H1 (cell line): ENCODE data around the gene IGLL1. TPM values are rescaled to one million over a fixed set of nuclear protein-coding genes. Genes with fewer than 3 reads are reported as not detected.

Experiments used
- CTCF ChIA-PET: fragments of 300-600 bp; sonication (Branson Sonifier 250); formaldehyde crosslinking; loops from one replicate; lab custom pipeline; 2021; ENCODE audit not compliant: partially characterized antibody; lab: Charles Lee
- POLR2A ChIA-PET: fragments of 300-600 bp; sonication (Branson Sonifier 250); formaldehyde crosslinking; loops from one replicate; lab custom pipeline; 2021; ENCODE audit warnings: inconsistent platforms; ENCODE audit not compliant: partially characterized antibody; lab: Charles Lee
- DNase-seq, 2 experiments: peaks; one replicate each; pipeline versions ENCODE4 v3.0.0 to v3.0.0-alpha.2; 2010 to 2022; ENCODE audit warnings: low spot score in 2 of 2, low read depth in 1 of 2, mixed read lengths in 1 of 2
- FAIRE-seq: peaks from 2 replicates; lab custom pipeline; 2011; peaks lifted over from hg19 to GRCh38; lab: Jason Lieb, UNC
- H2AFZ ChIP-seq: 2 replicates; pipeline ENCODE4 v1.8.1; 2012; ENCODE audit warnings: low read length, inconsistent platforms
- H2AK5ac ChIP-seq: 2 replicates; pipeline ENCODE4 v1.6.1; 2013; ENCODE audit warnings: low read depth, low read length
- H2BK120ac ChIP-seq: replicated peaks from 2 replicates; pipeline ENCODE3; 2013; ENCODE audit warnings: low read depth, low read length, inconsistent platforms
- H2BK12ac ChIP-seq: 2 replicates; pipeline ENCODE4 v1.6.1; 2013; ENCODE audit warnings: low read depth, low read length
- H2BK15ac ChIP-seq: 2 replicates; pipeline ENCODE4 v1.6.1; 2013; ENCODE audit warnings: low read length
- H2BK20ac ChIP-seq: 2 replicates; pipeline ENCODE4 v1.6.1; 2013; ENCODE audit warnings: low read length
- H2BK5ac ChIP-seq: 2 replicates; pipeline ENCODE4 v1.6.1; 2013; ENCODE audit warnings: low read depth, low read length
- H3K14ac ChIP-seq: 2 replicates; pipeline ENCODE4 v1.6.1; 2013; ENCODE audit warnings: inconsistent platforms; ENCODE audit not compliant: insufficient read length
- H3K18ac ChIP-seq: 2 replicates; pipeline ENCODE4 v1.6.1; 2013; ENCODE audit warnings: low read length; ENCODE audit errors: extremely low read depth
- H3K23ac ChIP-seq: 2 replicates; pipeline ENCODE4 v1.6.1; 2013; ENCODE audit warnings: inconsistent platforms; ENCODE audit not compliant: insufficient read length
- H3K23me2 ChIP-seq: 2 replicates; pipeline ENCODE4 v1.6.1; 2013; ENCODE audit warnings: low read depth, low read length
- H3K27ac ChIP-seq: 2 replicates; pipeline ENCODE4 v1.6.1; 2011; ENCODE audit warnings: low read depth, low read length, inconsistent platforms
- H3K27me3 ChIP-seq, 4 experiments: replicated peaks in 1 of 4; 1 replicate in 1 of 4; 2 replicates in 3 of 4; pipeline versions ENCODE4 v1.6.1 to v1.8.1; 2011 to 2013; ENCODE audit warnings: low read length in 3 of 4, mild to moderate bottlenecking in 3 of 4, inconsistent platforms in 2 of 4, mixed read lengths in 2 of 4, moderate library complexity in 1 of 4; ENCODE audit not compliant: control insufficient read depth in 3 of 4, insufficient read depth in 3 of 4; ENCODE audit errors: extremely low read depth in 1 of 4
- H3K36me3 ChIP-seq, 4 experiments: 2 replicates each; pipeline versions ENCODE4 v1.6.1 to v1.8.1; 2011 to 2013; ENCODE audit warnings: mild to moderate bottlenecking in 4 of 4, low read length in 3 of 4, moderate library complexity in 2 of 4, control low read depth in 1 of 4, inconsistent platforms in 1 of 4; ENCODE audit not compliant: insufficient read depth in 4 of 4, control insufficient read depth in 2 of 4
- H3K4ac ChIP-seq: replicated peaks from 2 replicates; pipeline ENCODE3; 2013; ENCODE audit warnings: low read length, low read depth, mixed read lengths, inconsistent platforms; ENCODE audit not compliant: insufficient read length
- H3K4me1 ChIP-seq, 4 experiments: replicated peaks in 1 of 4; 1 replicate in 1 of 4; 2 replicates in 3 of 4; pipeline versions ENCODE4 v1.6.1 to v1.8.1; 2011 to 2013; ENCODE audit warnings: low read length in 3 of 4, inconsistent platforms in 2 of 4, mixed read lengths in 1 of 4; ENCODE audit not compliant: insufficient read depth in 4 of 4, control insufficient read depth in 3 of 4
- H3K4me2 ChIP-seq, 2 experiments: 2 replicates each; pipeline versions ENCODE4 v1.6.1 to v1.8.1; 2011 to 2013; ENCODE audit warnings: low read depth in 2 of 2, low read length in 2 of 2, control low read depth in 1 of 2, inconsistent platforms in 1 of 2, mild to moderate bottlenecking in 1 of 2; ENCODE audit not compliant: insufficient read depth in 1 of 2
- H3K4me3 ChIP-seq, 4 experiments: fragments of 200-600, 300-600 bp in 1 of 4; sonication (generic), shearing (Covaris generic), sonication (Bioruptor Twin) in 1 of 4; 2 replicates each; pipeline versions ENCODE4 v1.5.1 to v1.8.1; 2011 to 2016; ENCODE audit warnings: low read length in 4 of 4, low read depth in 3 of 4, control low read depth in 2 of 4, inconsistent platforms in 2 of 4, mild to moderate bottlenecking in 2 of 4, mixed read lengths in 1 of 4, moderate library complexity in 1 of 4; ENCODE audit not compliant: insufficient read depth in 2 of 4; ENCODE audit errors: extremely low read depth in 1 of 4
- H3K56ac ChIP-seq: replicated peaks from 2 replicates; pipeline ENCODE3; 2013; ENCODE audit warnings: low read depth, mild to moderate bottlenecking, mixed read lengths, low read length, inconsistent platforms; ENCODE audit not compliant: insufficient read length
- H3K79me1 ChIP-seq: 2 replicates; pipeline ENCODE4 v1.6.1; 2013; ENCODE audit warnings: low read depth, low read length, control low read depth
- H3K79me2 ChIP-seq, 2 experiments: 2 replicates each; pipeline versions ENCODE4 v1.6.1 to v1.8.1; 2012 to 2013; ENCODE audit warnings: low read length in 2 of 2, mild to moderate bottlenecking in 2 of 2, inconsistent platforms in 1 of 2; ENCODE audit not compliant: insufficient read depth in 2 of 2, control insufficient read depth in 1 of 2
- H3K9ac ChIP-seq, 4 experiments: replicated peaks in 1 of 4; 1 replicate in 1 of 4; 2 replicates in 3 of 4; pipeline versions ENCODE4 v1.6.1 to v1.8.1; 2011 to 2013; ENCODE audit warnings: low read depth in 3 of 4, low read length in 3 of 4, control low read depth in 2 of 4, mild to moderate bottlenecking in 2 of 4, moderate library complexity in 2 of 4, inconsistent platforms in 1 of 4; ENCODE audit errors: extremely low read depth in 1 of 4
- H3K9me3 ChIP-seq, 2 experiments: 2 replicates each; pipeline versions ENCODE4 v1.6.1 to v1.8.1; 2012 to 2013; ENCODE audit warnings: mild to moderate bottlenecking in 2 of 2, moderate library complexity in 2 of 2, control low read depth in 1 of 2, inconsistent platforms in 1 of 2, low read depth in 1 of 2, low read length in 1 of 2, mixed read lengths in 1 of 2; ENCODE audit not compliant: insufficient read depth in 2 of 2
- H4K20me1 ChIP-seq, 2 experiments: replicated peaks in 1 of 2; 2 replicates each; pipeline versions ENCODE3 to v1.8.1; 2011 to 2013; ENCODE audit warnings: inconsistent platforms in 2 of 2, low read length in 2 of 2, mild to moderate bottlenecking in 1 of 2; ENCODE audit not compliant: insufficient read depth in 2 of 2, control insufficient read depth in 1 of 2
- H4K5ac ChIP-seq: 2 replicates; pipeline ENCODE4 v1.6.1; 2013; ENCODE audit warnings: low read length, low read depth, mixed read lengths, inconsistent platforms; ENCODE audit not compliant: insufficient read length
- H4K8ac ChIP-seq: 2 replicates; pipeline ENCODE4 v1.8.0; 2013; ENCODE audit warnings: mild to moderate bottlenecking, moderate library complexity, low read length, inconsistent platforms; ENCODE audit not compliant: insufficient read depth; ENCODE audit errors: extremely low read depth
- H4K91ac ChIP-seq: replicated peaks from 2 replicates; pipeline ENCODE3; 2013; ENCODE audit warnings: low read length, mixed read lengths, inconsistent platforms; ENCODE audit not compliant: insufficient read length
- CREB1 ChIP-seq: IDR thresholded peaks from 2 replicates; pipeline ENCODE4 v1.6.1; 2012; ENCODE audit warnings: inconsistent platforms
- EGR1 ChIP-seq: IDR thresholded peaks from 2 replicates; pipeline ENCODE4 v1.6.1; 2011; ENCODE audit warnings: low read depth, low read length, borderline replicate concordance
- EZH2 ChIP-seq: fragments of 200-600 bp; sonication (generic); IDR thresholded peaks from 2 replicates; pipeline ENCODE4 v1.7.1; 2012; ENCODE audit warnings: low read depth, mild to moderate bottlenecking, moderate library complexity, low read length, inconsistent platforms; ENCODE audit not compliant: severe bottlenecking
- FOSL1 ChIP-seq: IDR thresholded peaks from 2 replicates; pipeline ENCODE4 v1.6.1; 2011; ENCODE audit warnings: mild to moderate bottlenecking, low read depth, low read length, moderate library complexity; ENCODE audit not compliant: insufficient read depth
- JUN ChIP-seq: IDR thresholded peaks from 2 replicates; pipeline ENCODE4 v1.6.1; 2011; ENCODE audit warnings: low read depth, mild to moderate bottlenecking, improper control_type of control experiment, low read length
- KDM1A ChIP-seq: fragments of 200-600, 300-600 bp; sonication (generic); IDR thresholded peaks from 2 replicates; pipeline ENCODE4 v1.7.1; 2016; ENCODE audit warnings: mild to moderate bottlenecking, low read length, borderline replicate concordance
- SAP30 ChIP-seq: fragments of 300-600 bp; sonication (generic); IDR thresholded peaks from 2 replicates; pipeline ENCODE4 v1.7.1; 2012; ENCODE audit warnings: low read length, moderate library complexity, mild to moderate bottlenecking, inconsistent platforms; ENCODE audit not compliant: insufficient read depth, insufficient replicate concordance
- TAF1 ChIP-seq: IDR thresholded peaks from 2 replicates; pipeline ENCODE4 v1.6.1; 2011; ENCODE audit warnings: mild to moderate bottlenecking, low read depth, low read length
- TCF12 ChIP-seq: IDR thresholded peaks from 2 replicates; pipeline ENCODE4 v1.6.1; 2011; ENCODE audit warnings: low read depth, mild to moderate bottlenecking, low read length
- YY1 ChIP-seq: IDR thresholded peaks from 2 replicates; pipeline ENCODE4 v1.6.1; 2011; ENCODE audit warnings: low read depth, mild to moderate bottlenecking, low read length
- WGBS, 2 experiments: shearing (Covaris generic) in 1 of 2; methylation state at CpG; one replicate each; pipeline versions ENCODE4 v1.1.6 to v1.1.7; 2013 to 2015; ENCODE audit warnings: low lambda C conversion rate in 2 of 2, mixed read lengths in 2 of 2, inconsistent platforms in 1 of 2, low coverage in 1 of 2, missing lambda C conversion rate in 1 of 2; ENCODE audit not compliant: insufficient replicate concordance in 2 of 2, insufficient coverage in 1 of 2, insufficient read length in 1 of 2; ENCODE audit errors: extremely low coverage in 1 of 2, missing lambda C conversion rate in 1 of 2; 5-methylcytosine and 5-hydroxymethylcytosine counted together
- polyA plus RNA-seq, 7 experiments: library from polyadenylated mRNA; depleted of rRNA in 3 of 7; stranded (reverse) in 5 of 7; unstranded in 2 of 7; fragments of >200 nt in 5 of 7; fragments of 200-250 nt in 2 of 7; gene quantifications; 1 replicate in 5 of 7; 2 replicates in 1 of 7; 4 replicates in 1 of 7; pipeline versions ENCODE4 v1.2.1 to v1.2.3, GENCODE V29; 2011 to 2013; ENCODE audit warnings: missing spikeins in 2 of 7, mixed read lengths in 2 of 7
- total RNA-seq: library from RNA; stranded (reverse); fragmentation: NEBNext Ultra II Directional; extraction: Animal tissue kit (Norgen Biotek cat#: 25700); gene quantifications from 2 replicates; pipeline ENCODE4 v1.2.1, GENCODE V29; 2021
- TF ChIP-seq, protein P1 (sequence below): IDR thresholded peaks from 2 replicates; pipeline ENCODE4 v1.6.1; 2012; ENCODE audit warnings: low read length, inconsistent platforms

IGLL1 gene
- total and polyA plus RNA-seq, 2 of the 8 experiments (the other 6 are each of a cell fraction or from before 2014, with no cell fraction given): not detected

DNA sequence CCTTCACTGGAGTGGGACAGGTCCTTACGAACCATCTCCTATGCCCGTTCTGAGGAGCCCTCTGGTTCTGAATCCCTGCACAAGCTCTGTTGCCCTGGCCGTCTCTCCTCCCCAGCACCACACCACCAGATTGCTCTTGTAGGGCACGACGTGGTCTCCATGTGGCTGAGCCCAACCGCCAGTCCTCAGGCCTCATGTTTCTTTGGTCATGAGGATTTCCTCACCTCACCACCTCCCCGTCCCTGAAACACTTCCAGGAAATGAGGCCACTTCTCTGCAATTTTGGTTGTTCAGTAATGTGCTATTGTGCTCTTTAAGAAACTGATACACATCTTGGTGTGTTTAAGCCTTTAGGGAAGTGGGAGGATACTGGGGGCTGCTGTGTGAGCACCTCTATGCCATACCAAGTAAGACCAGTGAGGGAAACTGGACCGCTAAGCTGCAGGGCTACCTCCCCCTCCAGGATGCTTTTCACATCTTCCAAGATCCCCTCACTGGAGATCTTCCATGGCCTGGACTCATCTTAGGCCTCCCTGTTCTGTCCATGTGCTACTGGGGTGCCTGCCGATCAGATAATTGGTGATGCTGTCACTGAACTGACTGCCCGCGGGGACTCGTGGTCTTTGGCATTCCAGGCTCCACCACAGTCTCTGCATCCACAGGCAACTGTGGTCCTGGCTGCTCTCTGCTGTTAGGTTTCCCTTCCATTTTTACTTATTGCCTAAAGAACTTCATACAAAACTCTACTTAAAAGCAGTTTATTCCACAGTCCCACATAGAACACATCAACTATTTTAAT lies 30.1 kb upstream of the IGLL1 start:
- no peak overlapping the region for H3K14ac ChIP-seq
- H2AFZ ChIP-seq: no peak overlapping the region
- H2BK12ac ChIP-seq: no peak overlapping the region
- H3K27ac ChIP-seq: no peak overlapping the region
- no peak overlapping the region for H2BK5ac ChIP-seq
- H2AK5ac ChIP-seq: no peak overlapping the region
- H3K9ac ChIP-seq: no peak overlapping the region
- no peak overlapping the region for H3K4me2 ChIP-seq
- no peaks in the 10 kb centered on the region; a peak in 2 of 7 replicates for H3K27me3 ChIP-seq
- CTCF ChIA-PET: interaction anchor here (0.6 to 0.7 kb wide), 2 partner anchors 159 to 1583 kb away, joined by 3 read pairs; no protein-coding TSS in a partner anchor
- H2BK20ac ChIP-seq: no peak overlapping the region
- peaks cover 0 to 3% of the 10 kb centered on the region in 2 experiments for H4K20me1 ChIP-seq
- H3K4me3 ChIP-seq: no peak overlapping the region
- DNase-seq (no peak), FAIRE-seq (no peak)
- no peak overlapping the region for H4K8ac ChIP-seq
- no peaks in the 10 kb centered on the region for H3K79me2 ChIP-seq
- H3K79me1 ChIP-seq: no peaks in the 10 kb centered on the region
- H4K91ac ChIP-seq: no peak overlapping the region
- no peaks in the 10 kb centered on the region for H3K4me1 ChIP-seq
- H3K9me3 ChIP-seq: no peaks in the 10 kb centered on the region
- H2BK120ac ChIP-seq: no peak overlapping the region
- H2BK15ac ChIP-seq: no peak overlapping the region
- H3K56ac ChIP-seq: no peak overlapping the region
- H3K4ac ChIP-seq: no peak overlapping the region
- no peaks in the 10 kb centered on the region for H3K36me3 ChIP-seq
- no peaks in the 10 kb centered on the region for H3K23me2 ChIP-seq
- no peak overlapping the region for H3K23ac ChIP-seq
- 85% methylated on average over 12 of the region's 12 CpGs; no CpG with 5 or more reads in 1 of the 2 experiments for WGBS, 2 experiments
- no peak overlapping the region for H3K18ac ChIP-seq
- no peak overlapping the region for H4K5ac ChIP-seq
- POLR2A ChIA-PET: no interaction called here
- TF ChIP-seq YY1 (no peak), SAP30 (no peak), TAF1 (no peak), FOSL1 (no peak), EGR1 (no peak), KDM1A (no peak), TCF12 (no peak), JUN (no peak), EZH2 (no peak), CREB1 (no peak)
- TF ChIP-seq, protein P1, sequence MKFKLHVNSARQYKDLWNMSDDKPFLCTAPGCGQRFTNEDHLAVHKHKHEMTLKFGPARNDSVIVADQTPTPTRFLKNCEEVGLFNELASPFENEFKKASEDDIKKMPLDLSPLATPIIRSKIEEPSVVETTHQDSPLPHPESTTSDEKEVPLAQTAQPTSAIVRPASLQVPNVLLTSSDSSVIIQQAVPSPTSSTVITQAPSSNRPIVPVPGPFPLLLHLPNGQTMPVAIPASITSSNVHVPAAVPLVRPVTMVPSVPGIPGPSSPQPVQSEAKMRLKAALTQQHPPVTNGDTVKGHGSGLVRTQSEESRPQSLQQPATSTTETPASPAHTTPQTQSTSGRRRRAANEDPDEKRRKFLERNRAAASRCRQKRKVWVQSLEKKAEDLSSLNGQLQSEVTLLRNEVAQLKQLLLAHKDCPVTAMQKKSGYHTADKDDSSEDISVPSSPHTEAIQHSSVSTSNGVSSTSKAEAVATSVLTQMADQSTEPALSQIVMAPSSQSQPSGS: no peak
